Common myeloid progenitor, CD34-positive (primary cell): ENCODE data around the gene MDK.
"Not testable (repeated sequence)": the region's sequence is repeated elsewhere in the genome, so short reads cannot be mapped to it uniquely, and the experiment has no call there.

ENCODE experiments used
- CTCF ChIA-PET: fragments of 350-600 bp; sonication (Branson Sonifier 250); formaldehyde crosslinking; loops from one replicate; lab custom pipeline; 2021; ENCODE audit warnings: antibody characterized with exemption; lab: Charles Lee
- POLR2A ChIA-PET: fragments of 350-600 bp; sonication (Branson Sonifier 250); formaldehyde crosslinking; loops from one replicate; lab custom pipeline; 2021; ENCODE audit warnings: antibody characterized with exemption; lab: Charles Lee
- DNase-seq, 3 donors: peaks; one replicate each; pipeline versions ENCODE4 v3.0.0 to v3.0.0-alpha.2; 2013
- H3K27ac ChIP-seq, 2 experiments: 1 replicate in 1 of 2; 2 replicates in 1 of 2; pipeline ENCODE4 v1.7.0; 2013; ENCODE audit warnings: inconsistent platforms in 2 of 2, low read length in 2 of 2, mild to moderate bottlenecking in 2 of 2, low read depth in 1 of 2, moderate library complexity in 1 of 2; ENCODE audit not compliant: severe bottlenecking in 2 of 2, insufficient read depth in 1 of 2, poor library complexity in 1 of 2
- H3K27me3 ChIP-seq, 5 experiments: replicated peaks in 2 of 5; 1 replicate in 3 of 5; 2 replicates in 2 of 5; pipeline versions ENCODE4 v1.6.1 to v1.7.0; 2013; ENCODE audit warnings: low read length in 4 of 5, mild to moderate bottlenecking in 2 of 5, moderate library complexity in 2 of 5, inconsistent platforms in 1 of 5; ENCODE audit not compliant: insufficient read depth in 5 of 5, control insufficient read depth in 4 of 5
- H3K36me3 ChIP-seq, 4 experiments: 1 replicate in 2 of 4; 2 replicates in 2 of 4; pipeline versions ENCODE4 v1.6.1 to v1.7.0; 2013; ENCODE audit warnings: low read length in 3 of 4, control low read depth in 1 of 4, mild to moderate bottlenecking in 1 of 4; ENCODE audit not compliant: control insufficient read depth in 4 of 4, insufficient read depth in 4 of 4
- H3K4me1 ChIP-seq, 4 experiments: 1 replicate in 3 of 4; 2 replicates in 1 of 4; pipeline versions ENCODE4 v1.6.1 to v1.7.1; 2013; ENCODE audit warnings: low read length in 3 of 4, mild to moderate bottlenecking in 3 of 4, control low read depth in 1 of 4, inconsistent platforms in 1 of 4, moderate library complexity in 1 of 4; ENCODE audit not compliant: control insufficient read depth in 4 of 4, insufficient read depth in 4 of 4; ENCODE audit errors: control extremely low read depth in 1 of 4
- H3K4me3 ChIP-seq, 7 experiments: 1 replicate in 4 of 7; 2 replicates in 3 of 7; pipeline versions ENCODE4 v1.5.1 to v1.7.0; 2013; ENCODE audit warnings: mild to moderate bottlenecking in 7 of 7, low read length in 6 of 7, moderate library complexity in 6 of 7, inconsistent platforms in 2 of 7, low read depth in 2 of 7, control low read depth in 1 of 7; ENCODE audit not compliant: insufficient read depth in 4 of 7, control insufficient read depth in 1 of 7; ENCODE audit errors: extremely low read depth in 1 of 7
- H3K9me3 ChIP-seq, 5 experiments: 1 replicate in 4 of 5; 2 replicates in 1 of 5; pipeline versions ENCODE4 v1.6.1 to v1.7.1; 2013; ENCODE audit warnings: low read length in 4 of 5, mild to moderate bottlenecking in 2 of 5, inconsistent platforms in 1 of 5, low read depth in 1 of 5, moderate library complexity in 1 of 5; ENCODE audit not compliant: control insufficient read depth in 4 of 5, insufficient read depth in 2 of 5; ENCODE audit errors: control extremely low read depth in 1 of 5
- WGBS: methylation state at CpG from one replicate; pipeline ENCODE4 v1.1.5; 2013; ENCODE audit not compliant: insufficient coverage; 5-methylcytosine and 5-hydroxymethylcytosine counted together

Gene MDK

GRCh38 chr11:46372086-46372485, 9.4 kb upstream of the MDK start:
- no peak for DNase-seq
- peaks cover 22 to 88% (median 63%) of the 10 kb centered on the region in 4 experiments for H3K36me3 ChIP-seq
- no peaks in the 10 kb centered on the region for H3K27me3 ChIP-seq
- no peak overlapping the region for H3K4me3 ChIP-seq
- peaks cover 0 to 4% (median 3%) of the 10 kb centered on the region in 4 experiments for H3K4me1 ChIP-seq
- H3K9me3 ChIP-seq, result no peaks in the 10 kb centered on the region
- 98% methylated on average over 10 of the region's 10 CpGs for WGBS
- ChIA-PET POLR2A (no interaction called here), CTCF (interaction anchor here (0.6 to 40.1 kb wide), 3 partner anchors 15 to 116 kb away, joined by 4 to 1037 read pairs (median 5); partner anchors contain the start of gene DGKZ)
- no peak overlapping the region for H3K27ac ChIP-seq

GRCh38 chr11:46372501-46372900, 9.0 kb upstream of the MDK start:
- H3K4me1 ChIP-seq, POLR2A ChIA-PET, H3K27ac ChIP-seq, H3K4me3 ChIP-seq, DNase-seq, H3K27me3 ChIP-seq, H3K9me3 ChIP-seq: not testable (repeated sequence)
- CTCF ChIA-PET, result interaction anchor here (0.6 to 40.1 kb wide), 3 partner anchors 15 to 116 kb away, joined by 4 to 1037 read pairs (median 5); partner anchors contain the start of gene DGKZ
- peaks cover 22 to 91% (median 67%) of the 10 kb centered on the region in 4 experiments for H3K36me3 ChIP-seq
- WGBS, result 96% methylated on average over 15 of the region's 15 CpGs

GRCh38 chr11:46373787-46374740, 7.4 kb upstream of the MDK start:
- 97% methylated on average over 26 of the region's 30 CpGs for WGBS

GRCh38 chr11:46374815-46375214, 6.7 kb upstream of the MDK start:
- no peak for DNase-seq
- ChIA-PET POLR2A (no interaction called here), CTCF (interaction anchor here (40.1 kb wide), 1 partner anchor 27 kb away, joined by 1037 read pairs; the partner anchor contains the start of gene DGKZ)
- H3K36me3 ChIP-seq, result peaks cover 21 to 88% (median 61%) of the 10 kb centered on the region in 4 experiments
- WGBS, result 97% methylated on average over 15 of the region's 15 CpGs
- no peak overlapping the region for H3K4me3 ChIP-seq
- no peaks in the 10 kb centered on the region for H3K9me3 ChIP-seq
- H3K27me3 ChIP-seq, result no peaks in the 10 kb centered on the region
- H3K27ac ChIP-seq, result no peak overlapping the region
- peaks cover 0 to 7% (median 6%) of the 10 kb centered on the region in 4 experiments for H3K4me1 ChIP-seq

More at GRCh38 chr11:46373787-46374740, 7.4 kb upstream of the MDK start:
- Histone ChIP-seq H3K27ac (no peak overlapping the region), H3K4me3 (no peak overlapping the region), H3K36me3 (peaks cover 21 to 92% (median 66%) of the 10 kb centered on the region in 4 experiments), H3K27me3 (no peaks in the 10 kb centered on the region), H3K9me3 (no peaks in the 10 kb centered on the region), H3K4me1 (peaks cover 0 to 4% (median under 1%) of the 10 kb centered on the region in 4 experiments)
- ChIA-PET CTCF (interaction anchor here (1.4 to 40.1 kb wide), 2 partner anchors 13 to 26 kb away, joined by 5 to 1037 read pairs; partner anchors contain the start of gene DGKZ), POLR2A (no interaction called here)
- no peak for DNase-seq

DNA sequence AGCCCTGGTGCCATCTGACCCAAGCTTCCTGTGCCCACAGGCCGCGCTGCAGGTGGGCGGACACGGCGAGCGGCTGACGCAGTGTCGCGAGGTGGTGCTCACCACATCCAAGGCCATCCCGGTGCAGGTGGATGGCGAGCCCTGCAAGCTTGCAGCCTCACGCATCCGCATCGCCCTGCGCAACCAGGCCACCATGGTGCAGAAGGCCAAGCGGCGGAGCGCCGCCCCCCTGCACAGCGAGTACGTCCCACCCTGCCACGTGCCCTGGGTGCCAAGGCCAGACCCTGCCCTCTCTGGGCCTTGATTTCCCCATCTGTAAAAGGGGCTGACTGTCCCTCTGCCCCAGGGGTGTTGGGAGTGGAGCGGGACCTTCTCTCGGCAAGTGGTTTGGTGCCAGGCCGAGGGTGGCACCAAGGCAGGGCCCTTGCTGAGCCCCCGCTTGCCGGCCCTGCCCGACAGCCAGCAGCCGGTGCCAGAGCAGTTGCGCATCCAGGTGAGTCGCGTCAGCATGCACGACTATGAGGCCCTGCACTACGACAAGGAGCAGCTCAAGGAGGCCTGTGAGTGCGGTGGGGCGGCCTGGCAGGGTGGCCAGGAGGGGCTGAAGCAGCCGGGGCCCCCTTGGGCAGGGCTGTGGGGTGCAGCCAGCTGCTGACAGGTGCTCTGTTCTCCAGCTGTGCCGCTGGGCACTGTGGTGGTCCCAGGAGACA, 5.9 kb upstream of the MDK start:
- Histone ChIP-seq H3K4me1 (peaks cover 0 to 11% (median 8%) of the 10 kb centered on the region in 4 experiments), H3K4me3 (no peak overlapping the region), H3K9me3 (no peaks in the 10 kb centered on the region), H3K36me3 (peaks cover 21 to 80% (median 57%) of the 10 kb centered on the region in 4 experiments), H3K27me3 (no peaks in the 10 kb centered on the region), H3K27ac (no peak overlapping the region)
- DNase-seq, result no peak
- POLR2A ChIA-PET, result no interaction called here
- WGBS, result 95% methylated on average over 30 of the region's 38 CpGs
- CTCF ChIA-PET, result interaction anchor here (1.5 to 40.1 kb wide), 2 partner anchors 27 to 138 kb away, joined by 3 to 1037 read pairs; partner anchors contain the start of gene DGKZ

- no peak for DNase-seq
- Histone ChIP-seq H3K36me3 (peaks cover 17 to 73% (median 54%) of the 10 kb centered on the region in 4 experiments), H3K4me3 (no peak overlapping the region), H3K27me3 (no peaks in the 10 kb centered on the region), H3K9me3 (no peaks in the 10 kb centered on the region), H3K27ac (no peak overlapping the region), H3K4me1 (peaks cover 0 to 17% (median 12%) of the 10 kb centered on the region in 4 experiments)
- WGBS, result 98% methylated on average over 16 of the region's 19 CpGs
- POLR2A ChIA-PET, result interaction anchor here (1.1 kb wide), 1 partner anchor 8 kb away, joined by 4 read pairs; no protein-coding TSS in a partner anchor
- CTCF ChIA-PET, result interaction anchor here (1.4 to 40.1 kb wide), 4 partner anchors 12 to 161 kb away, joined by 3 to 1037 read pairs (median 8); partner anchors contain the start of gene DGKZ
Measured at GRCh38 chr11:46376258-46377050, 5.0 kb upstream of the MDK start.
